Glutamatergic neuron (in vitro differentiated cells): ENCODE data around the gene C16orf96. TPM values are rescaled to one million over a fixed set of nuclear protein-coding genes. Genes with fewer than 3 reads are reported as not detected.

ENCODE experiments used
- DNase-seq: peaks from one replicate; pipeline ENCODE4 v3.0.0; 2022
- H3K27ac Mint-ChIP-seq: one replicate; pipeline ENCODE4 v1.8.0; 2020; ENCODE audit warnings: mild to moderate bottlenecking, mixed read lengths, inconsistent platforms; ENCODE audit not compliant: unreplicated experiment
- H3K27me3 Mint-ChIP-seq: one replicate; pipeline ENCODE4 v1.8.0; 2020; ENCODE audit warnings: mild to moderate bottlenecking, moderate library complexity, mixed read lengths, inconsistent platforms; ENCODE audit not compliant: unreplicated experiment
- H3K36me3 Mint-ChIP-seq: one replicate; pipeline ENCODE4 v1.8.0; 2020; ENCODE audit warnings: mild to moderate bottlenecking, mixed read lengths, inconsistent platforms; ENCODE audit not compliant: unreplicated experiment
- H3K4me1 Mint-ChIP-seq: one replicate; pipeline ENCODE4 v1.8.0; 2020; ENCODE audit warnings: mild to moderate bottlenecking, low read depth, mixed read lengths, inconsistent platforms; ENCODE audit not compliant: unreplicated experiment
- H3K4me3 Mint-ChIP-seq: one replicate; pipeline ENCODE4 v1.8.0; 2020; ENCODE audit warnings: mild to moderate bottlenecking, mixed read lengths, inconsistent platforms; ENCODE audit not compliant: unreplicated experiment
- H3K9me3 Mint-ChIP-seq: one replicate; pipeline ENCODE4 v1.8.0; 2020; ENCODE audit warnings: mild to moderate bottlenecking, moderate library complexity, mixed read lengths, inconsistent platforms; ENCODE audit not compliant: unreplicated experiment
- total RNA-seq: library from RNA; stranded (reverse); fragmentation: NEBNext Ultra II Directional; extraction: Animal tissue kit (Norgen Biotek cat#: 25700); gene quantifications from one replicate; pipeline ENCODE4 v1.2.1, GENCODE V29; 2021; ENCODE audit not compliant: unreplicated experiment
- TF ChIP-seq, protein P1 (sequence below): fragments of 200-600 bp; sonication (generic); IDR thresholded peaks from one replicate; pipeline ENCODE4 v1.5.0; 2021; ENCODE audit not compliant: partially characterized antibody, unreplicated experiment

C16orf96 gene
- total RNA-seq, 1 donor from 2014 or later = 0.83 TPM

DNA sequence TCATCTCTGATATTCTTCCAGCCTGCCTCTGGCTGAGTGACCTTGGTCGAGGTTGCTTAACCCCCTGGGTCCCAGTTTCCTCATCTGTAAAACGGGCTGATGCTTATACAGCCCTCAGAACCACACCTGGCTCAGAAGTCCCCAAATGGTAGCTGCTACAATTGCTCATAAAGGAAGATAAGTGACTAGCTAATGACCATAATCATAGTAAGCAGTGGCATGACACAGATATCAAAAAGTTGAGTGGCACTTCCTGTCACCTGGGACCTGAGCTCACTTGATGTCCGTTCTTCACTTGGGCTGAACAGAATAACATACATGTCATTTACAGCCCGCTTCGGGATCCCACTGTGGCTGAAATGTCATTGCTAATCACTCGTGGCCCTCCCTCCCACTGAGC lies 70.3 kb downstream of the C16orf96 start:
- Mint-ChIP-seq H3K9me3 (peaks cover 13% of the 10 kb centered on the region), H3K36me3 (no peaks in the 10 kb centered on the region), H3K27me3 (peaks cover 7% of the 10 kb centered on the region), H3K4me3 (peak overlapping the region; percentile 99), H3K27ac (peak overlapping the region; percentile 59), H3K4me1 (peaks cover 14% of the 10 kb centered on the region)
- TF ChIP-seq, protein P1, sequence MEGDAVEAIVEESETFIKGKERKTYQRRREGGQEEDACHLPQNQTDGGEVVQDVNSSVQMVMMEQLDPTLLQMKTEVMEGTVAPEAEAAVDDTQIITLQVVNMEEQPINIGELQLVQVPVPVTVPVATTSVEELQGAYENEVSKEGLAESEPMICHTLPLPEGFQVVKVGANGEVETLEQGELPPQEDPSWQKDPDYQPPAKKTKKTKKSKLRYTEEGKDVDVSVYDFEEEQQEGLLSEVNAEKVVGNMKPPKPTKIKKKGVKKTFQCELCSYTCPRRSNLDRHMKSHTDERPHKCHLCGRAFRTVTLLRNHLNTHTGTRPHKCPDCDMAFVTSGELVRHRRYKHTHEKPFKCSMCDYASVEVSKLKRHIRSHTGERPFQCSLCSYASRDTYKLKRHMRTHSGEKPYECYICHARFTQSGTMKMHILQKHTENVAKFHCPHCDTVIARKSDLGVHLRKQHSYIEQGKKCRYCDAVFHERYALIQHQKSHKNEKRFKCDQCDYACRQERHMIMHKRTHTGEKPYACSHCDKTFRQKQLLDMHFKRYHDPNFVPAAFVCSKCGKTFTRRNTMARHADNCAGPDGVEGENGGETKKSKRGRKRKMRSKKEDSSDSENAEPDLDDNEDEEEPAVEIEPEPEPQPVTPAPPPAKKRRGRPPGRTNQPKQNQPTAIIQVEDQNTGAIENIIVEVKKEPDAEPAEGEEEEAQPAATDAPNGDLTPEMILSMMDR = no peak
- no peak for DNase-seq

DNA sequence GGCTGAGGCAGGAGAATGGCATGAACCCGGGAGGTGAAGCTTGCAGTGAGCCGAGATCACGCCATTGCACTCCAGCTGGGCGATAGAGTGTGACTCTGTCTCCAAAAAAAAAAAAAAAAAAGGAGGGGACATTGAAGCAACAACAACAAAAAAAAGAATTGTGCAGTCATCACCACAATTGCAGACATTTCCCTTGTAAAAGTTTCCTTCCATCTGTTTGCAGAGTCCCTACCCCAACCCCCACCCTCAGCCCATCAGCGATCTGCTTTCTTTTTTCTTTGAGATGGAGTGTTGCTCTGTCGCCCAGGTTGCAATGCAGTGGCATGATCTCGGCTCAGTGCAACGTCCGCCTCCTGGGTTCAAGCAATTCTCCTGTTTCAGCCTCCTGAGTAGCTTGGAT lies 72.1 kb downstream of the C16orf96 start:
- Mint-ChIP-seq H3K27me3 (peaks cover 7% of the 10 kb centered on the region), H3K36me3 (no peaks in the 10 kb centered on the region), H3K4me3 (no peak overlapping the region), H3K4me1 (peaks cover 14% of the 10 kb centered on the region), H3K9me3 (peaks cover 14% of the 10 kb centered on the region), H3K27ac (no peak overlapping the region)
- DNase-seq = no peak
- TF ChIP-seq, protein P1 = no peak

- H3K9me3 Mint-ChIP-seq = peaks cover 7% of the 10 kb centered on the region
- TF ChIP-seq, protein P1 = no peak
- H3K27me3 Mint-ChIP-seq = no peaks in the 10 kb centered on the region
Measured at GRCh38 chr16:4631444-4631843, 75.3 kb downstream of the C16orf96 start.

GRCh38 chr16:4633910-4634635 lies 77.9 kb downstream of the C16orf96 start:
- Mint-ChIP-seq H3K27ac (peak overlapping the region; percentile 87), H3K4me1 (peaks cover 23% of the 10 kb centered on the region), H3K36me3 (no peaks in the 10 kb centered on the region), H3K4me3 (peak overlapping the region; percentile 34), H3K27me3 (peaks cover 1% of the 10 kb centered on the region), H3K9me3 (peaks cover 5% of the 10 kb centered on the region)
- TF ChIP-seq, protein P1 = no peak
- DNase-seq = no peak

More at GRCh38 chr16:4631444-4631843, 75.3 kb downstream of the C16orf96 start:
- Mint-ChIP-seq H3K4me1 (peaks cover 20% of the 10 kb centered on the region), H3K4me3 (no peak overlapping the region), H3K27ac (no peak overlapping the region), H3K36me3 (no peaks in the 10 kb centered on the region)
- DNase-seq = no peak

DNA sequence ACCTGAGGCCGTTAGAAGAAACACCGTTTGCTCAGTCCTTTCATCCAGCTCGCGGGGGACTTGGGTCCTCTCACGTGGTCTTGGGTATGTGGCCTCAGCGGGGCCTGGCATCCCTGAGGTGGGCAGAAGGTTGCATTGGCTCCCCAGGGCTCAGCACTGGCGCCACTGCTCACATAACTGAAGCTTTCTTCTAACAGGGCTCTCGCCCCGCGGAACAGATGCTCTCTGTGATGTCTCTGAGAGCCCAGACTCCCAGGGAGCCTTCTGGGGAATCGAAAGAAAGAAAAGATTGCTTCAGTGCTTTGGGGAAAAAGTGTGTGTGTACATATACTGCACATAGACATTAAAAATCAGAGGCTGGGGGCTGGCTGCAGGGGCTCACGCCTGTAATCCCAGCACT lies 78.6 kb downstream of the C16orf96 start:
- Mint-ChIP-seq H3K4me3 (peak overlapping the region; percentile 34), H3K27ac (peak overlapping the region; percentile 87), H3K4me1 (peaks cover 23% of the 10 kb centered on the region), H3K9me3 (peaks cover 5% of the 10 kb centered on the region), H3K36me3 (no peaks in the 10 kb centered on the region), H3K27me3 (peaks cover 1% of the 10 kb centered on the region)
- TF ChIP-seq, protein P1 = no peak
- DNase-seq = no peak
